Panc1 (cell line): ENCODE measurements around the gene PROK2.

Experiments
- POLR2AphosphoS5 ChIP-seq: IDR thresholded peaks from 2 replicates; pipeline ENCODE4 v1.6.1; 2012; ENCODE audit warnings: mild to moderate bottlenecking, low read depth, low read length, moderate library complexity
- TF ChIP-seq, protein P1 (sequence below): fragments of 450-650 bp; IDR thresholded peaks from 2 replicates; pipeline ENCODE4 v1.5.1; 2017; ENCODE audit warnings: mild to moderate bottlenecking
- TF ChIP-seq, protein P2 (sequence below), 2 experiments: IDR thresholded peaks; 2 replicates each; pipeline ENCODE4 v1.6.1; 2011 to 2012; ENCODE audit warnings: low read depth in 2 of 2, control low read depth in 1 of 2, low read length in 1 of 2, mild to moderate bottlenecking in 1 of 2, moderate library complexity in 1 of 2; ENCODE audit not compliant: insufficient read depth in 1 of 2

DNA sequence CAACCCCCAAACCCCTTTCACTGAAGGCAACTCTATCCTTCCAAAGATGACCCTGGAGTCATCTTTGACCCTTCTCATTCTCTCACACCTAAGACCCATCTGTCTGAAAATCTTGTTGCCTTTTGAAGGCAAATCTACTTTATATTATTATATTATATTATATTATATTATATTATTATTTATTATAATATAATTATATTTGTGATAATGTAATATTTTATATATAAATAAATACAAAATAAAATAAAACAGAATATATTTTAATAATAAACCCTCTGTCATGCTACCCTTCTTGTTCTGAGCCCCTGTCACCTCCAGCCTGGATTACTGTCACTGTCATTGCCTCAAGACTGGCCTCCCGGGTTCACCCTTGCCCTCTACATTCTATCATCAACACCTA lies 5.0 kb upstream of the PROK2 start:
- TF ChIP-seq POLR2AphosphoS5 = no peak
- TF ChIP-seq, protein P1, sequence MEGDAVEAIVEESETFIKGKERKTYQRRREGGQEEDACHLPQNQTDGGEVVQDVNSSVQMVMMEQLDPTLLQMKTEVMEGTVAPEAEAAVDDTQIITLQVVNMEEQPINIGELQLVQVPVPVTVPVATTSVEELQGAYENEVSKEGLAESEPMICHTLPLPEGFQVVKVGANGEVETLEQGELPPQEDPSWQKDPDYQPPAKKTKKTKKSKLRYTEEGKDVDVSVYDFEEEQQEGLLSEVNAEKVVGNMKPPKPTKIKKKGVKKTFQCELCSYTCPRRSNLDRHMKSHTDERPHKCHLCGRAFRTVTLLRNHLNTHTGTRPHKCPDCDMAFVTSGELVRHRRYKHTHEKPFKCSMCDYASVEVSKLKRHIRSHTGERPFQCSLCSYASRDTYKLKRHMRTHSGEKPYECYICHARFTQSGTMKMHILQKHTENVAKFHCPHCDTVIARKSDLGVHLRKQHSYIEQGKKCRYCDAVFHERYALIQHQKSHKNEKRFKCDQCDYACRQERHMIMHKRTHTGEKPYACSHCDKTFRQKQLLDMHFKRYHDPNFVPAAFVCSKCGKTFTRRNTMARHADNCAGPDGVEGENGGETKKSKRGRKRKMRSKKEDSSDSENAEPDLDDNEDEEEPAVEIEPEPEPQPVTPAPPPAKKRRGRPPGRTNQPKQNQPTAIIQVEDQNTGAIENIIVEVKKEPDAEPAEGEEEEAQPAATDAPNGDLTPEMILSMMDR = no peak
- TF ChIP-seq, protein P2, sequence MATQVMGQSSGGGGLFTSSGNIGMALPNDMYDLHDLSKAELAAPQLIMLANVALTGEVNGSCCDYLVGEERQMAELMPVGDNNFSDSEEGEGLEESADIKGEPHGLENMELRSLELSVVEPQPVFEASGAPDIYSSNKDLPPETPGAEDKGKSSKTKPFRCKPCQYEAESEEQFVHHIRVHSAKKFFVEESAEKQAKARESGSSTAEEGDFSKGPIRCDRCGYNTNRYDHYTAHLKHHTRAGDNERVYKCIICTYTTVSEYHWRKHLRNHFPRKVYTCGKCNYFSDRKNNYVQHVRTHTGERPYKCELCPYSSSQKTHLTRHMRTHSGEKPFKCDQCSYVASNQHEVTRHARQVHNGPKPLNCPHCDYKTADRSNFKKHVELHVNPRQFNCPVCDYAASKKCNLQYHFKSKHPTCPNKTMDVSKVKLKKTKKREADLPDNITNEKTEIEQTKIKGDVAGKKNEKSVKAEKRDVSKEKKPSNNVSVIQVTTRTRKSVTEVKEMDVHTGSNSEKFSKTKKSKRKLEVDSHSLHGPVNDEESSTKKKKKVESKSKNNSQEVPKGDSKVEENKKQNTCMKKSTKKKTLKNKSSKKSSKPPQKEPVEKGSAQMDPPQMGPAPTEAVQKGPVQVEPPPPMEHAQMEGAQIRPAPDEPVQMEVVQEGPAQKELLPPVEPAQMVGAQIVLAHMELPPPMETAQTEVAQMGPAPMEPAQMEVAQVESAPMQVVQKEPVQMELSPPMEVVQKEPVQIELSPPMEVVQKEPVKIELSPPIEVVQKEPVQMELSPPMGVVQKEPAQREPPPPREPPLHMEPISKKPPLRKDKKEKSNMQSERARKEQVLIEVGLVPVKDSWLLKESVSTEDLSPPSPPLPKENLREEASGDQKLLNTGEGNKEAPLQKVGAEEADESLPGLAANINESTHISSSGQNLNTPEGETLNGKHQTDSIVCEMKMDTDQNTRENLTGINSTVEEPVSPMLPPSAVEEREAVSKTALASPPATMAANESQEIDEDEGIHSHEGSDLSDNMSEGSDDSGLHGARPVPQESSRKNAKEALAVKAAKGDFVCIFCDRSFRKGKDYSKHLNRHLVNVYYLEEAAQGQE (IDR thresholded peaks at IDR 0.05; ENCODE audit: insufficient read depth in 1 of 2, low read depth in 2 of 2, low read length in 1 of 2) = no peak
